Measurements from ENCODE around the gene H3-3A.

DNA sequence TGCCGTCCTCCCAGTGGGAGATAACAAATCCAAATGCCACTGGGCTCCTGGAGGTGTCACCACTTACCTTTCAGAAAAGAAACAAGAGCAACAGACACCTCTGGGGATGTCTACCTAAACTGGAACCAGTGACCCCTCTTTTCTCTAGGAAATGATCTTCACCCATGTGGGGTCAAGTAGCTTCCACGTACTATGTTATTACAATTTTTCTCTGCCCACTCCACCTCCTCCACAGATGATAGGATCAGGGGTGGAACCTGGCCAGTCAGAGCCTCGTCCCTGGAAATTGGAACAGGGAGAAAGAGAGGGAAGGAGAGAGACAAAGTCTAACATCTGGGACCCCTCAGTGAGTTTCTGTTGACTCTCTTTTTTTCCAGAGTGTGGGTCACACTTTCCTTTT, 50.1 kb downstream of the H3-3A start:
- TF ChIP-seq POLR2AphosphoS5 (IDR thresholded peaks at IDR 0.05; ENCODE audit: low read depth, low read length) (no peak), TAF1 (IDR thresholded peaks at IDR 0.05; ENCODE audit: low read depth, low read length) (no peak)
